ENCODE measurements around the gene CAPN8. TPM values are rescaled to one million over a fixed set of nuclear protein-coding genes. Genes with fewer than 3 reads are reported as not detected.

CAPN8 gene
- polyA plus RNA-seq, 1 donor (not counting 4 experiments of a cell fraction or from before 2014, with no cell fraction given) = 4.7 TPM

- H3K9me1 ChIP-seq (ENCODE audit: control insufficient read depth, extremely low read depth, insufficient read depth, low read length) = no peaks in the 10 kb centered on the region
- no peaks in the 10 kb centered on the region for H3K36me3 ChIP-seq (ENCODE audit: control insufficient read depth in 2 of 2, extremely low read depth in 1 of 2, insufficient read depth in 2 of 2, low read length in 2 of 2)
- no peaks in the 10 kb centered on the region for H3K27me3 ChIP-seq (ENCODE audit: control insufficient read depth, extremely low read depth, insufficient read depth, low read length)
- H3K4me3 ChIP-seq (ENCODE audit: control insufficient read depth in 2 of 3, extremely low read depth in 1 of 3, insufficient read depth in 2 of 3, low read depth in 1 of 3, low read length in 3 of 3) = no peak overlapping the region
- H3K9me3 ChIP-seq (ENCODE audit: control insufficient read depth, low read depth, low read length) = no peaks in the 10 kb centered on the region
- H3K79me2 ChIP-seq (ENCODE audit: control insufficient read depth, insufficient read depth, low read length) = no peaks in the 10 kb centered on the region
- TF ChIP-seq EZH2 (IDR thresholded peaks at IDR 0.05; ENCODE audit: low read length) (no peak), CTCF (optimal IDR thresholded peaks at IDR 0.05 in 1 of 3, IDR thresholded peaks at IDR 0.05 in 1 of 3, conservative IDR thresholded peaks at IDR 0.05 in 1 of 3; ENCODE audit: extremely low read depth in 1 of 3, insufficient read depth in 2 of 3, low read length in 3 of 3) (no peak)
- H3K4me2 ChIP-seq (ENCODE audit: control insufficient read depth, extremely low read depth, insufficient read depth, low read depth, low read length) = no peak overlapping the region
- FAIRE-seq (no peak), DNase-seq (ENCODE audit: low read depth, low spot score) (no peak)
- peak overlapping the region; percentile 7 for H3K27ac ChIP-seq (ENCODE audit: control insufficient read depth, insufficient read depth, low read length)
- dilution Hi-C loops (cut with MboI; ENCODE audit: extremely low pct_ligation_motif_present, low sequenced_read_pairs) = no loop called here
- H3K4me1 ChIP-seq (ENCODE audit: control insufficient read depth, extremely low read depth, insufficient read depth, low read length) = peaks cover 61% of the 10 kb centered on the region
- H4K20me1 ChIP-seq (ENCODE audit: control insufficient read depth, extremely low read depth, insufficient read depth, low read length) = no peaks in the 10 kb centered on the region
- H2AFZ ChIP-seq (ENCODE audit: control insufficient read depth, low read length) = no peak overlapping the region
- H3K9ac ChIP-seq (ENCODE audit: control insufficient read depth, extremely low read depth, insufficient read depth, low read length) = no peak overlapping the region
Observed at GRCh38 chr1:223702735-223703667, 37.5 kb upstream of the CAPN8 start.

- Histone ChIP-seq H3K9me3 (ENCODE audit: control insufficient read depth, low read depth, low read length) (no peaks in the 10 kb centered on the region), H3K4me3 (ENCODE audit: control insufficient read depth in 2 of 3, extremely low read depth in 1 of 3, insufficient read depth in 2 of 3, low read depth in 1 of 3, low read length in 3 of 3) (peak overlapping the region in 2 of 3 experiments; percentile 47 to 55), H3K4me2 (ENCODE audit: control insufficient read depth, extremely low read depth, insufficient read depth, low read depth, low read length) (peak overlapping the region; percentile 82), H3K27ac (ENCODE audit: control insufficient read depth, insufficient read depth, low read length) (peak overlapping the region; percentile 93), H3K79me2 (ENCODE audit: control insufficient read depth, insufficient read depth, low read length) (no peaks in the 10 kb centered on the region), H3K27me3 (ENCODE audit: control insufficient read depth, extremely low read depth, insufficient read depth, low read length) (no peaks in the 10 kb centered on the region), H2AFZ (ENCODE audit: control insufficient read depth, low read length) (peak overlapping the region; percentile 31), H4K20me1 (ENCODE audit: control insufficient read depth, extremely low read depth, insufficient read depth, low read length) (no peaks in the 10 kb centered on the region), H3K36me3 (ENCODE audit: control insufficient read depth in 2 of 2, extremely low read depth in 1 of 2, insufficient read depth in 2 of 2, low read length in 2 of 2) (no peaks in the 10 kb centered on the region), H3K4me1 (ENCODE audit: control insufficient read depth, extremely low read depth, insufficient read depth, low read length) (peaks cover 42% of the 10 kb centered on the region), H3K9ac (ENCODE audit: control insufficient read depth, extremely low read depth, insufficient read depth, low read length) (peak overlapping the region; percentile 68), H3K9me1 (ENCODE audit: control insufficient read depth, extremely low read depth, insufficient read depth, low read length) (no peaks in the 10 kb centered on the region)
- dilution Hi-C loops (cut with MboI; ENCODE audit: extremely low pct_ligation_motif_present, low sequenced_read_pairs) = no loop called here
- TF ChIP-seq CTCF (optimal IDR thresholded peaks at IDR 0.05 in 1 of 3, IDR thresholded peaks at IDR 0.05 in 1 of 3, conservative IDR thresholded peaks at IDR 0.05 in 1 of 3; ENCODE audit: extremely low read depth in 1 of 3, insufficient read depth in 2 of 3, low read length in 3 of 3) (no peak), EZH2 (IDR thresholded peaks at IDR 0.05; ENCODE audit: low read length) (no peak)
- DNase-seq (ENCODE audit: low read depth, low spot score) = peak; percentile 83
- FAIRE-seq = peak; percentile 58
Observed at GRCh38 chr1:223700942-223701637, 35.6 kb upstream of the CAPN8 start.
